WTC11 (cell line): ENCODE results near the gene CDCA4. TPM values are rescaled to one million over a fixed set of nuclear protein-coding genes. Genes with fewer than 3 reads are reported as not detected.

Source experiments
- ATAC-seq: fragments of 200-7000 bp; cut with Tn5 transposase; 2 replicates; pipeline ENCODE4 v1.10.0; 2021; ENCODE audit warnings: mild to moderate bottlenecking, moderate library complexity
- CTCF ChIA-PET: fragments of 300-600 bp; sonication (Branson Sonifier 250); formaldehyde crosslinking; loops from one replicate; lab custom pipeline; 2021; ENCODE audit warnings: antibody characterized with exemption; lab: Charles Lee
- POLR2A ChIA-PET: fragments of 350-600 bp; sonication (Branson Sonifier 250); formaldehyde crosslinking; loops from one replicate; lab custom pipeline; 2021; ENCODE audit warnings: antibody characterized with exemption; lab: Charles Lee
- DNase-seq: peaks from one replicate; pipeline ENCODE4 v3.0.0; 2021; ENCODE audit warnings: low spot score
- H3K27ac Mint-ChIP-seq: 2 replicates; pipeline ENCODE4 v1.8.0; 2021; ENCODE audit warnings: mixed read lengths
- H3K27me3 Mint-ChIP-seq: 2 replicates; pipeline ENCODE4 v1.8.0; 2021; ENCODE audit warnings: low read depth, mild to moderate bottlenecking, moderate library complexity, mixed read lengths
- H3K36me3 Mint-ChIP-seq: 2 replicates; pipeline ENCODE4 v1.8.0; 2021; ENCODE audit warnings: mixed read lengths
- H3K4me1 Mint-ChIP-seq: 2 replicates; pipeline ENCODE4 v1.8.0; 2022; ENCODE audit warnings: mixed read lengths
- H3K4me3 Mint-ChIP-seq: 2 replicates; pipeline ENCODE4 v1.8.0; 2021; ENCODE audit warnings: mild to moderate bottlenecking, moderate library complexity, mixed read lengths
- H3K9me3 Mint-ChIP-seq: 2 replicates; pipeline ENCODE4 v1.8.0; 2021; ENCODE audit warnings: mixed read lengths
- CDX4 ChIP-seq: fragments of 250-450 bp; sonication (Bioruptor Pico); IDR thresholded peaks from 2 replicates; pipeline ENCODE4 v1.9.0; 2021; ENCODE audit warnings: moderate library complexity, mild to moderate bottlenecking, inconsistent platforms, borderline replicate concordance
- E2F5 ChIP-seq: sonication (generic); formaldehyde crosslinking; IDR thresholded peaks from 2 replicates; pipeline ENCODE4 v1.8.1; 2022; ENCODE audit warnings: mild to moderate bottlenecking, moderate library complexity, missing genetic modification reagents
- ETV6 ChIP-seq: sonication (generic); formaldehyde crosslinking; IDR thresholded peaks from 2 replicates; pipeline ENCODE4 v1.8.1; 2022; ENCODE audit warnings: mild to moderate bottlenecking, missing genetic modification reagents
- FOXP1 ChIP-seq: sonication (generic); formaldehyde crosslinking; IDR thresholded peaks from 2 replicates; pipeline ENCODE4 v1.8.0; 2022; ENCODE audit warnings: missing genetic modification reagents, mild to moderate bottlenecking, moderate library complexity, borderline replicate concordance
- GRHL2 ChIP-seq: fragments of 250-450 bp; sonication (Bioruptor Pico); IDR thresholded peaks from 2 replicates; pipeline ENCODE4 v1.8.0; 2022; ENCODE audit warnings: mild to moderate bottlenecking, moderate library complexity; ENCODE audit not compliant: insufficient replicate concordance, severe bottlenecking
- HMGA2 ChIP-seq: fragments of 250-450 bp; sonication (Bioruptor Pico); IDR thresholded peaks from 2 replicates; pipeline ENCODE4 v1.4.0; 2021; ENCODE audit warnings: mild to moderate bottlenecking, moderate library complexity
- HMGXB4 ChIP-seq: sonication (generic); formaldehyde crosslinking; IDR thresholded peaks from 2 replicates; pipeline ENCODE4 v1.8.1; 2023; ENCODE audit warnings: mild to moderate bottlenecking, moderate library complexity, missing genetic modification reagents
- MAX ChIP-seq: sonication (generic); formaldehyde crosslinking; IDR thresholded peaks from 2 replicates; pipeline ENCODE4 v1.8.0; 2022; ENCODE audit warnings: mild to moderate bottlenecking, missing genetic modification reagents
- MLX ChIP-seq: sonication (generic); formaldehyde crosslinking; IDR thresholded peaks from 2 replicates; pipeline ENCODE4 v1.8.1; 2023; ENCODE audit warnings: mild to moderate bottlenecking, missing genetic modification reagents, moderate library complexity
- NFYB ChIP-seq: sonication (generic); formaldehyde crosslinking; conservative IDR thresholded peaks from 2 replicates; pipeline ENCODE4 v1.8.0; 2022; ENCODE audit warnings: low read depth, missing genetic modification reagents
- OVOL2 ChIP-seq: fragments of 250-450 bp; sonication (Bioruptor Pico); IDR thresholded peaks from 2 replicates; pipeline ENCODE4 v1.9.0; 2021; ENCODE audit warnings: mild to moderate bottlenecking, borderline replicate concordance
- PRRX2 ChIP-seq: fragments of 250-450 bp; sonication (Bioruptor Pico); IDR thresholded peaks from 2 replicates; pipeline ENCODE4 v1.8.0; 2021; ENCODE audit warnings: mild to moderate bottlenecking
- RORB ChIP-seq: fragments of 250-450 bp; sonication (Bioruptor Pico); IDR thresholded peaks from 2 replicates; pipeline ENCODE4 v1.9.0; 2021; ENCODE audit warnings: mild to moderate bottlenecking
- SMAD4 ChIP-seq: sonication (generic); formaldehyde crosslinking; IDR thresholded peaks from 2 replicates; pipeline ENCODE4 v1.8.0; 2022; ENCODE audit warnings: mild to moderate bottlenecking, missing genetic modification reagents
- SP1 ChIP-seq: sonication (generic); formaldehyde crosslinking; conservative IDR thresholded peaks from 2 replicates; pipeline ENCODE4 v1.8.1; 2022; ENCODE audit warnings: missing genetic modification reagents
- STAT6 ChIP-seq: sonication (generic); formaldehyde crosslinking; conservative IDR thresholded peaks from 2 replicates; pipeline ENCODE4 v1.8.1; 2023; ENCODE audit warnings: mild to moderate bottlenecking, low read depth, missing genetic modification reagents, moderate library complexity
- TCF7 ChIP-seq: sonication (generic); formaldehyde crosslinking; IDR thresholded peaks from 2 replicates; pipeline ENCODE4 v1.8.0; 2022; ENCODE audit warnings: mild to moderate bottlenecking, low read depth, missing genetic modification reagents, moderate library complexity
- ZNF317 ChIP-seq: sonication (generic); formaldehyde crosslinking; IDR thresholded peaks from 2 replicates; pipeline ENCODE4 v1.8.1; 2023; ENCODE audit warnings: low read depth, mild to moderate bottlenecking, moderate library complexity, missing genetic modification reagents, borderline replicate concordance
- ZNF416 ChIP-seq: fragments of 250-450 bp; sonication (Bioruptor Pico); IDR thresholded peaks from 2 replicates; pipeline ENCODE4 v1.9.0; 2021; ENCODE audit warnings: mild to moderate bottlenecking, inconsistent platforms
- ZNF512 ChIP-seq: sonication (generic); formaldehyde crosslinking; IDR thresholded peaks from 2 replicates; pipeline ENCODE4 v1.8.1; 2022; ENCODE audit warnings: missing genetic modification reagents, borderline replicate concordance
- ZSCAN18 ChIP-seq: fragments of 250-450 bp; sonication (Bioruptor Pico); IDR thresholded peaks from 2 replicates; pipeline ENCODE4 v2.1.2; 2022; ENCODE audit warnings: mild to moderate bottlenecking, moderate library complexity
- total RNA-seq: library from RNA; stranded (reverse); gene quantifications from 3 replicates; pipeline ENCODE4 v1.2.3, GENCODE V29; 2021

Gene CDCA4
- total RNA-seq, 1 experiment from 2014 or later = 63.3 TPM

GRCh38 chr14:104977681-104978653 is 42.9 kb downstream of the CDCA4 start, which contains the start of gene AHNAK2:
AHNAK2 (minus strand) TSS chr14:104978374; CDS start chr14:104978237, 137 bp downstream.
- H3K36me3 Mint-ChIP-seq = no peaks in the 10 kb centered on the region
- DNase-seq (peak; percentile 89), ATAC-seq (peak; percentile 92)
- no peak within 1 kb of the TSS for H3K27ac Mint-ChIP-seq
- TF ChIP-seq NFYB (CRISPR knock-in tag) (peak; percentile 63), ETV6 (CRISPR knock-in tag) (0 out of 2 replicates have a peak, but pooled peaks have one; percentile 58), ZSCAN18 (CRISPR knock-in tag) (no peak), ZNF317 (CRISPR knock-in tag) (no peak), TCF7 (CRISPR knock-in tag) (no peak), SP1 (CRISPR knock-in tag) (peak; percentile 81), STAT6 (CRISPR knock-in tag) (no peak), PRRX2 (no peak)
- TF ChIP-seq, all 79 proteins: peak for 3
- peak within 1 kb of the TSS; percentile 84 for H3K4me3 Mint-ChIP-seq
- ChIA-PET CTCF (interaction anchor here (0.6 to 5.0 kb wide), 4 partner anchors 63 to 152 kb away, joined by 4 to 56 read pairs (median 5); no protein-coding TSS in a partner anchor), POLR2A (no interaction called here)
- H3K27me3 Mint-ChIP-seq = peaks cover 44% of the 10 kb centered on the region
- H3K4me1 Mint-ChIP-seq = peaks cover 11% of the 10 kb centered on the region; the same call in 1 of the 2 replicates
- H3K9me3 Mint-ChIP-seq = no peaks in the 10 kb centered on the region

GRCh38 chr14:104977008-104977680 is 43.7 kb downstream of the CDCA4 start:
- POLR2A ChIA-PET = no interaction called here
- no peak for ATAC-seq
- Mint-ChIP-seq H3K9me3 (no peaks in the 10 kb centered on the region), H3K4me3 (peak overlapping the region; percentile 84), H3K36me3 (no peaks in the 10 kb centered on the region), H3K27ac (no peak overlapping the region), H3K4me1 (peaks cover 11% of the 10 kb centered on the region; the same call in 1 of the 2 replicates), H3K27me3 (peaks cover 44% of the 10 kb centered on the region)
- no peak for DNase-seq
- CTCF ChIA-PET = interaction anchor here (5.0 kb wide), 1 partner anchor 69 kb away, joined by 56 read pairs; no protein-coding TSS in a partner anchor
- TF ChIP-seq MAX (CRISPR knock-in tag) = no peak
- TF ChIP-seq HMGA2 (CRISPR knock-in tag) = no peak
- no peak for TF ChIP-seq NFYB (CRISPR knock-in tag)
- TF ChIP-seq ZNF512 (CRISPR knock-in tag) = no peak
- no peak for TF ChIP-seq HMGXB4
- TF ChIP-seq E2F5 (CRISPR knock-in tag) = no peak
- no peak for TF ChIP-seq RORB (CRISPR knock-in tag)
- TF ChIP-seq OVOL2 (CRISPR knock-in tag) = no peak
- TF ChIP-seq FOXP1 = no peak
- TF ChIP-seq GRHL2 (CRISPR knock-in tag) = no peak
- no peak for TF ChIP-seq ETV6 (CRISPR knock-in tag)
- TF ChIP-seq CDX4 (CRISPR knock-in tag) = no peak
- TF ChIP-seq ZNF416 (CRISPR knock-in tag) = no peak
- TF ChIP-seq SMAD4 (CRISPR knock-in tag) = no peak
- TF ChIP-seq MLX (CRISPR knock-in tag) = no peak
